ENCODE results near the gene PRKAR1B.

DNA sequence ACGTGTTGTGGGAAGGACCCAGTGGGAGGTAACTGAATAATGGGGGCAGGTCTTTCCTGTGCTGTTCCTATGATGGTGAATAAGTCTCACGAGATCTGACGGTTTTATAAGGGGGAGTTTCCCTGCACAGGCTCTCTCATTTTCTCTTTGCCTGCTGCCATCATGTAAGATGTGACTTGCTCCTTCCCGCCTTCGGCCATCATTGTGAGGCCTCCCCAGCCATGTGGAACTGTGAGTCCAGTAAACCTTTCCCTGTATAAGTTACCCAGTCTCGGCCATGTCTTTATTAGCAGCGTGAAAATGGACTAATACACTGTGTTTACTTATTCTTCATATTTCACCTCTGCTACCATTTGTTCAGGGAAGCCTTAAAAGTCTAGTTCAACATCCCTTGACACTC, 2.8 kb downstream of the PRKAR1B start:
- TF ChIP-seq, protein P1, sequence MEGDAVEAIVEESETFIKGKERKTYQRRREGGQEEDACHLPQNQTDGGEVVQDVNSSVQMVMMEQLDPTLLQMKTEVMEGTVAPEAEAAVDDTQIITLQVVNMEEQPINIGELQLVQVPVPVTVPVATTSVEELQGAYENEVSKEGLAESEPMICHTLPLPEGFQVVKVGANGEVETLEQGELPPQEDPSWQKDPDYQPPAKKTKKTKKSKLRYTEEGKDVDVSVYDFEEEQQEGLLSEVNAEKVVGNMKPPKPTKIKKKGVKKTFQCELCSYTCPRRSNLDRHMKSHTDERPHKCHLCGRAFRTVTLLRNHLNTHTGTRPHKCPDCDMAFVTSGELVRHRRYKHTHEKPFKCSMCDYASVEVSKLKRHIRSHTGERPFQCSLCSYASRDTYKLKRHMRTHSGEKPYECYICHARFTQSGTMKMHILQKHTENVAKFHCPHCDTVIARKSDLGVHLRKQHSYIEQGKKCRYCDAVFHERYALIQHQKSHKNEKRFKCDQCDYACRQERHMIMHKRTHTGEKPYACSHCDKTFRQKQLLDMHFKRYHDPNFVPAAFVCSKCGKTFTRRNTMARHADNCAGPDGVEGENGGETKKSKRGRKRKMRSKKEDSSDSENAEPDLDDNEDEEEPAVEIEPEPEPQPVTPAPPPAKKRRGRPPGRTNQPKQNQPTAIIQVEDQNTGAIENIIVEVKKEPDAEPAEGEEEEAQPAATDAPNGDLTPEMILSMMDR (conservative IDR thresholded peaks at IDR 0.05), result no peak
- TF ChIP-seq EZH2 (IDR thresholded peaks at IDR 0.05; ENCODE audit: low read depth), result no peak

Data from PC-9 (cell line).